Posterior vena cava (tissue), 2 donors: Measurements from ENCODE around the gene GUCA2A. TPM values are rescaled to one million over a fixed set of nuclear protein-coding genes. Genes with fewer than 3 reads are reported as not detected.

Source experiments
- DNase-seq: peaks from one replicate; pipeline ENCODE4 v3.0.0-alpha.2; 2020; ENCODE audit warnings: low spot score
- intact Hi-C, 2 donors: fragments of 100-400 bp; cut with DNase I; formaldehyde crosslinking; loops; one replicate each; pipeline versions ENCODE4 v1.14.1 to v1.14.2; 2022 to 2023
- total RNA-seq, 2 donors: library from RNA; stranded (reverse); fragmentation: NEBNext Ultra II Directional; extraction: Animal tissue kit (Norgen Biotek cat#: 25700); gene quantifications; one replicate each; pipeline ENCODE4 v1.2.1, GENCODE V29; 2021
- donor health status: DM: yes; HTN: yes; CAD: no.
- donor health status: DM: yes; HTN: yes; CAD: no.

GUCA2A gene
- total RNA-seq, 2 donors from 2014 or later: not detected

DNA sequence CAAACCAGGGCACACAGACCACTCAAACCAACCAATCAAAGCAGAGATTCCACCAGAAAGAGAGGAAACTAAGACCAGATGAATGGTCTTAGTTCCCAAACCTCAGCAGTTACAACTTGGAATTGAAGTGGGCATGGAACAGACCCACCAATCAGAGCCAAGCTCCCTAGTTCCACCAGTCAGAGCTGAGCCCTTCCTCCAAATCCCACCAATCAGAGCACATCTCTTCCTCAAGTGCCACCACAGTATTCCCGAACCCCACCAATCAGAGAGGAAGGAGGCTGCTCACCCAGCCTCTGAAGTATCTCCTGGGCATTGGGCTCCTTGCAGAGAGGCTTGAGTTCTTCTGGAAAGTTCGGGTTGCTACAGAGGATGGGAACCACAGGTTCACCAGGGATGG lies 1.4 kb downstream of the GUCA2A start:
- no peak for DNase-seq
- intact Hi-C loops: no loop called here

DNA sequence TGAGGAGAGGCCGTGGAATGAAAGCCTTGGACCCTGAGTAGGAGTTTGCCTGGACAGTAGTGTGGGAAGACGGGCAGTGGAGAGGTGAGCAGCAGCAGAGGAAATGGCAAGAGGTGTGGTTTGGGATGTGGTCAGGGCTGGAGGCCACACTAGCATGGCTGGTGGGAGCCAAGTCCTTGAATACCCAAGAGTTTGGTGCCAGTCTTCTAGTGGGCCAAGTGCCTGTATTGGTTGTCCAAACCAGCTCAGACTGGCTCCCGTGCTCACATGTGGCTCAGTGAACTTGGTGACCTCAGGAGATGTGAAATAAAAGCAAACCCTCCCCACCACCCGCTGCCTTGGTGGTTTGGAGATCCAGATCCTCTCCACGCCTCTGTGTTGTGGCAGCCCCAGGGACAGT lies 2.4 kb downstream of the GUCA2A start:
- intact Hi-C loops: no loop called here
- no peak for DNase-seq

DNA sequence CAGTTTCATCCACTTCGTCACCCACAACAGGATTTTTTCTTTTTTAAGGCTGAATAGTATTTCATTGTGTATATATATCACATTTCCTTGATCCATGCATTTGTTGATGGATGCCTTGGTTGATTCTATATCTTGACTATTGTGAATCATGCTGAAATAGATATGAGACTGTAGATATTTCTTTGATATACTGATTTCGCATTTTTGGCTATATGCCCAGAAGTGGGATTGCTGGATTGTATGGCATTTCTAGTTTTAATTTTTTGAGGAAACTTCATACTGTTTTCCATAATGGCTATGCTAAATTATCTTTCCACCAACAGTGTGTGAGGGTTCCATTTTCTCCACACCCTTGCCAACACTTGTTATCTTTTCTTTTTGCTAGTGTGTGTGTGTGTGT lies 6.4 kb downstream of the GUCA2A start:
- intact Hi-C loops: no loop called here
- no peak for DNase-seq

DNA sequence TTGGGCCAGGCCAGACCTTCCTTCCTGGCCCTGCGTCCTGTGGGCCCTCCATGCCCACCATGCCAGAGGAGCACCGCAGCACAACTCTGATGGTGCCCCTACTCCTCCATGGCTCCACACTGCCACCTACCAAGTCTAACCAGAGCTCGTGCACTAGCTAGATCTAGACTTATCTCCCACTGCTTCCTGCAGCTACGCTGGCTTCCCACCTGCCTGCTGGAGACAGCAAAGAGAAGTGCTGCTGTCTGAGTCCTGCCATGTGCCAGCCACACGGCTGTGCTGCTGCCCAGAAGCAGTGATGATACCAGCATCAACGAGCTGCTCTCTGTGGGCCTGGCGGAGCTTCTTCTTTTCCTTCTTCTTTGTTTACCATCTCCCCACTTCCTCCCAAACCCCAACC lies 6.9 kb downstream of the GUCA2A start:
- intact Hi-C loops: no loop called here
- DNase-seq: no peak

DNA sequence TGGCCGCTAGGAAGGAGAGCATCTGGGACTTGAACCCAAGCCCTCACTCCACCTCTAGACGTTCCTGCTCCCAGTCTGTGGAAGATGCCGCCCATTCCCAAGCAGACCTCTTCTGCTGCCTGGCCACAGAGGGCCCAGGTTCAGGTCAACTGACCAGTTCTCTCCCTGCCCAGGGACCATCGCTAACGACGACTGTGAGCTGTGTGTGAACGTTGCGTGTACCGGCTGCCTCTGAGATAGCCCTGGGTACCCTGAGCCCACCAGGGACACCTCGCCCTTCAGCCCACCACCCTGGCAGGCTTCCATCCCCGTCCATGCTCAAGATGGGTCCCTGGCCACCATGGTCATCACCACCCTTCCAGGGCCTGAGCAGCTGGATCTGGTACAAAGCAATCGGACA lies 9.2 kb downstream of the GUCA2A start:
- intact Hi-C loops: no loop called here
- DNase-seq: no peak

DNA sequence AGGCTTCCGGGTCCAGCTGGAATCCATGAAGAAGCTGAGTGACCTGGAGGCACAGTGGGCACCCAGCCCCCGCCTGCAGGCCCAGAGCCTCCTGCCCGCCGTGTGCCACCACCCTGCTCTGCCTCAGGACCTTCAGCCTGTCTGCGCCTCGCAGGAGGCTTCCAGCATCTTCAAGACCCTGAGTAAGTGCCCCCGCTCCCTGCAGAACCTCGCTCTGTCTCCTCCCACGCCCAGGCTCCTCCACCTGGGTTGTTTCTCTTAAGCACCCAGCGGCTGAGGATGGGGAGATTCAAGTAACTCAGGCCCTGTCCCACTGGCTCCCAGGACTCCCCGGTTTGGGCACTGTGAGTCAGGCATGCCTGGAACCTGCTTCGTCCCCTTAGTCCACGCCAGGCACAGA lies 9.9 kb downstream of the GUCA2A start:
- DNase-seq: no peak

DNA sequence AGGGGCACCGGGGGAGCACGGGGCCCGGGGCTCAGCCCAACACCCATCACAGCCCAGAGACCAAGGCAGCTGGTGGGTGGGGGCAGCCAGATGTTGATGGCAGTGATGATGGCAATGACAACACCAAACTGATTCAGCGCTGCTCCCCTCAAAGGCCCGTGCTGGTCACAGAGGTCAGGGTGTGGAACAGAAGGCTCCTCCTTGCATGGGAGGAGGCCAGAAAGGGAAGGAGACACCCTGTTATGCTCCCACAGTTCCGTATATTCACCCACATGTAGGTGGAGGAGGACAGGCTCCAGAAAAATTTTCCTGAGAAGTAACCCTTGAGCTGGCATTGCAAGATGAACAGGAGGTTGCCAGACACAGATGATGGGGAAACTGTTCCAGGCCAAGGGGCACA lies 10.9 kb downstream of the GUCA2A start:
- intact Hi-C loops: no loop called here
- no peak for DNase-seq

More for the DNA sequence above, 9.9 kb downstream of the GUCA2A start:
- intact Hi-C loops: no loop called here

DNA sequence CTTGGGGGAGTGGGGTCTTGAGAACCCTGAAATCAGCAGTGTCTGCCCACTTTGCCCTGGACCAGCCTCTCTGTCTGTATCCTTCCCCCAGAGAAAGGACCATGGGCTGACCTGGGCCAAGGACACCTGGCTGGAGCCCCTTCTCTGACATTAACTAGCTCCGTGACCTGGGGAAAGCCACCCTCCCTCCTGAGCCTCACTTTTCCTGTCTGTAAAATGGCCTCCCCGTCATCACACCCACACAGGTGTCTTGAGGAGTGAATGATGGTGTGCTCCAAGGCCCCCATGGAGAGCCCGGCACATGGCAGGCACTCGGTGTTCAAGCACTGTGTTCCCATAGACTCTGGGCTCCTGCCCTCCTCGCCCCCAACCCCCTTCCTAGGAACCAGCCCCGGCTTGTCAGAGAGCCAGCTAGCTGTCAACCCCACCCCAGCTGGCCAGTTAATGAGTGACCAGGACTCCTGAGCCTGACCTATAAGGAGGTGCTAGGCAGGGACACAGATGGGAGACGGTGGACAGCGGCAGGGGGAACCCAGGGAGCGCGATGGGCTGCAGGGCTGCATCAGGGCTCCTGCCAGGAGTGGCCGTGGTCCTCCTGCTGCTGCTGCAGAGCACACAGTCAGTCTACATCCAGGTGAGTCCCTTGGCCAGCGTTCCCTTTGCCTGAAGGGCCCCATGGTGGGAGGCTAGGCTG lies 11.5 kb downstream of the GUCA2A start, which contains the start of gene GUCA2B:
Gene GUCA2B (plus strand): TSS at position 504 of the 694 bp plus-strand sequence. CDS start 41 bp downstream, at position 545.
- DNase-seq: no peak
- intact Hi-C loops: no loop called here

DNA sequence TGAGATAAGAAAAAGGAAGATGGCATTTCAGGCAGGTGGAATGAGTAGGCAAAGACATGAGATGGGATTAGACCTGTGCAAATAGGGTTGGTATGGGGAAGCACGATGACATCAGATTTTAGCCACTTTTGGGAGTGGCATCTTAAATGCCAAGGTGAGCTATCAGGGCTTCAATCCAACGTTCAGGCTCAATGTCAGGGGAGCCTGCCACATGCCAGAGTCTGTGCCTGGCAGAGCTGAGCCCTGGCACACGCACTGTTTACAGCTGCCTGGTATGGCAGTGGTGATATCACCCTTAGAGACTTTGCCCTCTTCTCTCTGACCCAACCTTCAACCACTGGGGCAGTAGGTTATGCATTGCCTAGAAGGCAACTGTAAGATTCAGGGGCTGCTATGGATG lies 12.4 kb downstream of the GUCA2A start:
- DNase-seq: no peak
- intact Hi-C loops: no loop called here

DNA sequence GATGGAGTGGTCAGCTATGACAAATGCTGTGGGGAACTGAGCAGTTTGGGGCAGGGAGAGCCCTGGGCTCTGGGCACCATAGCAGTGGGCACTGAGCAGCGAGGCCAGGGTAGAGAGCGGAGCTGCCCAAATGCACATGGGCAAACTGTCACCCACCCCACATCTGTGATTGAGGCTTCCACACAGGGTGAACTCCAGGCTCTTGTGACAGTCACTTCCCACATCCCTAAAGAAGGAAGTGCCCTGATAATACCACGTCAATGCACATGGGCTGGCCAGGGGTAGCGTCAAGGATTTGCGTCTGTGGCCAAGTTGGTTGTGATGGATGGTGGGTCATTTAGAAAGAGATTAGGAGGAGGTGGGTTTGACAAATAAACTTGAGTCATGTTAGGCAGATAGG lies 13.9 kb downstream of the GUCA2A start:
- no peak for DNase-seq
- intact Hi-C loops: no loop called here

DNA sequence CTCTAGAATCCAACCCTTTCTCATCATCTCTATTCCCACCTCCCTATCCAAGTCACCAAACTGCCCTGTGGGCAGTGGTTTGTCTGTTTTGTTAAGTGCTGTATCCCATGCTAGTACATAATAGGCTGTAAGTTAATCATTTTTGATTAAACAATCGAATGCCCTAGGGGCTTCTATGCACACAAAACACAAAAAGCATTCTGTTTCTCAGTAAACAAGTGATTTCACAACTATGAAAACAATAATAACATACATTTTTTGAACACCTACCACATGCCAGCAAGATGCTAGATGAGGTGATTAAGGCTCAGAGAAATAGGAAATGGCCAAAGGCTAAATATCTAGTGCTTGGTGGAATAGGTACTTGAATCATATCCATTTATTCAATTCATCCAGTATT lies 16.4 kb downstream of the GUCA2A start:
- intact Hi-C loops: no loop called here
- DNase-seq: no peak

DNA sequence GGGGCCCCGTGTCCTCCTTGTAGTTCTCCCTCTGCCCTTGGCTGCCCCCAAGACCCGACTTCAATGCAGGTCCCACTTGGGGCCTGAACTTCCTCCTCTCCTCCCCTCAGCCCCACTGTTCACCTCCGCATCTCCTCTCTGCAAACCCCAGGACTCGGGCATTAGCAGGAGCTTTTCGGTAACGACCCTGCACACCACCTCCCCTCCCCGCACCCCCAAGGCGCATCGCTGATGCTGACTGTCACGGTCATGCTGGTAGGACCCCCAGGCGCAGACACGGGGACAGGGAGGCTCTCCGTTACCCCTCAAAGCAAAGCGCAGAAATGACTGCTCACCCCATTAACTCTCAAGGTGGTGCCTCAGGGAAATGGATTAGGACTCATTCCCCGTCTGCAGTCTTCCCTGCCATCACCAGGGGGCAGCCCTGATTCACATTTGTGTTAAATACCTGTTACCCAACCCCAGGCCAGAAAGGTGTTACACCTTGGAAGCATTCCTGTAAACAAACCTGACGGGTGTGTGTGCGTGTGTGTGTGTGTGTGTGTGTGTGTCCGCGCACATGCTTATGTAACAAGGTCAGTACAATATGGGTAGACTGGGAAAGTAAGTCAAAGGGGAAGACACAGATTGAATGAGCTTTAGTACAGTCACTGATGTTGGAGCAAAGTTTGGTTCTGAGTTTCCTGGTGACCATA lies 17.8 kb downstream of the GUCA2A start:
- DNase-seq: no peak
- intact Hi-C loops: no loop called here

DNA sequence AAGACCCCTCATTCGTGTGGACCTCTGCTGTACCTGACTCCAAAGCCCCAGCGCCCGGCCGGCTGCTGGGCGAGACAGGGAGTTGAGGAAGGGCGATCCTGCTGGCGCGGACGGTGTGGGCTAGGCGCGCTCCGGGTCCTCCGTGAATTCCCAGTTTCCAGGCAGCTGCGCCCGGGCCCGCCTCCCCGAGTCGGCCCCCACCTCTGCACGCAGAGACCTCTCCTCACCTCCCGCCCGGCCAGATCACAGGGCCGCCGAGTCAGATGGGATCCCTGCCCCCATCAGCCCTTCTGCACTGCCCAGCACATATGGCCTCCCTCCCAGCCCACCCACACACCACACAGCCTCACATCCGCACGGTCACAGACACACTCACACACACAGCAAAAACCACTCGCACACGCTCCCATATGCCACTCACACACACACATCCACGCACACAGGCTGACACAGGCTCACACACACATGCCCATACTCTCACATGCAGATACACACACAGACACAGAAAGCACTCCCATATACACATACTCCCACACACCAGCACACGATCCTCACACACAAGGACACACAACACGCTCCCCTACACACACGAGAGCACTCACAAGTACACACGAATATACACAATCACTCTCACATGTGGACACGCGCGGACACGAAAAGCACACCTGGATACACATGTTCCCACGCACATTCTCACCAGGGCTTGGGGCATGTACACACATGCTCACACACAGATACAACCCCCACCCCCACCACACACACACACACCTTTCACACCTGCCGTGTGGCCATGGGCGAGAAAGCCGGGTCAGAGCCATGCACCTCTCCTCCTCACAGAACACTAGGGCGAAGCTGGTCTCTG lies 18.6 kb downstream of the GUCA2A start:
- no peak for DNase-seq
- intact Hi-C loops: no loop called here

DNA sequence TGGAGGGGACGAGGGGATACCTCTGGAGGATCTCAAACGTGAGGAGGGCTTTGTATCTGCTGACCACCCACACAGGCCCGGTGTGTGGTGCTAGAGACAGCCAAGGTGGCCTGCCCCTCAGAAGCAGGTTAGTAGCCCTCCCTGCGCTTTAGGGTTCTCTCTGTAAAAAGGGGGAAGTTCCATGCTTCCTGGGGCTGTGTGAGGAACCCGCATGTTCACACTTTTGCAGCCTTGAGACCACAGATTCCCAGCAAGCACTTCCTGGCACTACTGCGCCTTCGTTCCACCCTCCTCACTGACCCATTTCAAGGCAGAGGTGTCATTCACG lies 19.2 kb downstream of the GUCA2A start:
- no peak for DNase-seq
- intact Hi-C loops: no loop called here

DNA sequence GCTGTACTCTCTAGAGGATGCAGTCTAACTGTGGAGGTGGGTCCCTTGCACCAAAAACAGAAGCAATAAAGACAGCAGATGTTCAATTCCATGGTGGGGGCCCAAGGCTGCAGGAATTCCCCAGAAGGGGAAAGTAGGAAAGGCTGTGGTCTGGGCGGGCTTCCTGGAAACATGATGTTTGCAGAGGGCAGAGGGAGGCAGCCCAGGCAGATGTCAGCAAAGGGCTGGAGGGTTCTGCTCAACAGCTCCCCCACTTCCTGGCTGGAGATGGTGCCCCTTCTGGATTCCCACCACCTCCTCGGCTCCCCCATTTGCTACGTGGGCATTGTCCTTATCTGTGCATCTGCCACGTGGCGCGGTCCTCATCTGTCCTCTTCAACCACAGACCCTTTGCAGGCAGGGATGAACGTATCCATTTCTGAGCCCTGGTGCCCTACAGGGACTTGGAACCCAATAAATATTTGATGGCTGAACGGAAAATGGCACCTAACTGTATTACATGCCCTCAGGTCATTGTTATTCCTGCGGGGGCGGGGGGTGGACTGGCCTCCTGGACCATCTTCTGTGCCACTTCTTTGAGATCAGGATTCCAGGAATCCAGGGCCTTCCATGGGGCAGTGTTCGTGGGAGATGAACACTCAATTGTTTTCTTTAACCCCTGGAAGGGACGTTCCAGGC lies 19.7 kb downstream of the GUCA2A start:
- DNase-seq: no peak
- intact Hi-C loops: no loop called here

DNA sequence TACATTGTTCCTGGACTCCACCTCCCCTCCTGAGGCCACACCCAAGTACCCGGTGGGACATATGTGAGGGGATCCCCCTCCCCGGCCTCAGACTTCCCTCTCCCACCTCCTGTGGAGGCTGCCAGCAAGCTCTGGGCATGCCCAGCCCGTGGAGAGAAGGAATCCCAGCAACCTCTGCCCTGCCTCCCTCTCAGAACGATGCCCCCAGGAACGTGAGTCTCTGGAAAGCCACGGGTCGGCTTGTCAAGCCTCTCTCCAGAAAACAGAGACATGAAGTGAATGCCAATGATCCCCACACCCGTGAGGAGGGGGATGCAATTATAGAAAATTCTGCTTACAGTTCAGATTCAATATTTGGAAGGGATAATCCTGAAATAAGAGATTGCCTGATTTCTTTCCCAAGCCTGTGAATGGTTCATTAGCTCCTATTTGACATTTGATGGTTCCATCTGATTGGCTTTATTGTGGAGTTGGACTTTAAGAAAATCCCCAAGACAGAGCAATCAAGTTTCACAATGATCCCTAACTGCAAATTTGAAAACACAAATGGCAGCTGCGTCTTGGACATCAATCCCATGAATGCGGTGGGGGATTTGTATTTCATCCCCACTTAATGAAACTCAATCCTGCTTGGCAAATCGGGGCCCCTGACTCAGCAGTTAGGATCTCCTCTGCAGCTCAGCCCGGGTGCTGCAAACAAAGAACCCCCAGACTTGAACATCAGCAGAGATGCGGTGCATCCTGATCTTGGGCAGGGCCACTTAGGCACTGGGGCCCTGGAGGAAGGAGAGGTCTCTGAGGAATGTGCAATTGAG lies 20.4 kb downstream of the GUCA2A start:
- no peak for DNase-seq
- intact Hi-C loops: no loop called here

DNA sequence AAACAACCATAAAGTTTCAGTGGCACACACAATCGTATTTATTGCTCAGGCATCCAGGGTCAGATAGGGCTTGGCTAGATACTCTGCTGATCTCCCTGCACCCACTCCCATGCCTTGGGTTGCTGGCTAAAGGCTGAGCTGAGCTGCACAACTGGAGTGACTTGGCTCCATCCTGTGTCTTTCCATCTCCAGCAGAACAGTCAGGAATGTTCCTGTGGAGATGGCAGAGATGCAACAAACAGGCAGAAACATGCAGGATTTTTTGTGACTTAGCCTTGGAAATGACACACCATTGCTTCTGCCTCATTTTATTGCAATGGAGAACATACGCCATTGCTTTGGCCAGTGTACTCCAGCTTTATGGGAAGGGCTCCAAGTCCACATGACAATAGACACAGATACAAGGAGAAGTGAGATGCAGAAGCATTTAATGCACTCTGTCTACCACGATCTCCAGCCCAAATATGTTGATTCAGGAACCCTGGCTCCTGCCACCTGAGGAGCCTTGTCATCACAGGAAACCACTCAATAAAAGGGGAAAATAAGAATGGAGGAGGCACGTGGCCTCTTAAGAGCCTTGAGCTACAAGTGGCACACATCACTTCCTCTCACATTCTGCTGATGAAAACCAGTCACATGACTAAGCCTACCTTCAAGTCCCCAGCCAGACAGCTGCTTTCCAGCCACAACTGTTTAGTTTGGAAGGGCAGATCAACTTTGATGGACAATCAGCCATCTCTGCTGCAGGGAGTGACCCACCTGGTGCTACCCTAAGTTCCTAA lies 21.5 kb downstream of the GUCA2A start:
- intact Hi-C loops: no loop called here
- DNase-seq: no peak

DNA sequence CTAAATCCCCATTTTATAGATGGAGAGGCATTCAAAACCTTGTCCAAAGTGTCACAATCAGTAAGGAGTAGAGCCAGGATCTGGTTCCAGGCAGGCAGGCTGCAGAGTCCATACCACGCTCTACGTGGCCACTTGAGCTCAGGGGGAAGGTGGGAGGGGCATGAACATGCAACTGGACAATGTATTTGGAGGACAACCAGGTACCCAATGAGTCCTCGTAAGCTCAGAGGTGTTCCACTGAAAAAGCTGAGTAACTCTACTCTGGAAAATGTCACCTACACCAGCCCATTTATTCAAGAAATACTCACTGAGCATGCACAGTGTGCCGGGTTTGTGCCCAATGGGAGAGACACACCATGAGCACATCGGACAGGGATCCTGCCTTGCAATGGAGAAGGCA lies 22.6 kb downstream of the GUCA2A start:
- intact Hi-C loops: no loop called here
- DNase-seq: no peak
